IPS-NIHi7 (cell line): ENCODE data around the gene NMNAT2.
A peak's percentile ranks its signal among the peaks of the same experiment; 100 is the strongest.

Experiments
- DNase-seq: peaks from one replicate; pipeline ENCODE4 v3.0.0; 2012; ENCODE audit warnings: mixed read lengths; ENCODE audit errors: extremely low spot score

NMNAT2 gene

DNA sequence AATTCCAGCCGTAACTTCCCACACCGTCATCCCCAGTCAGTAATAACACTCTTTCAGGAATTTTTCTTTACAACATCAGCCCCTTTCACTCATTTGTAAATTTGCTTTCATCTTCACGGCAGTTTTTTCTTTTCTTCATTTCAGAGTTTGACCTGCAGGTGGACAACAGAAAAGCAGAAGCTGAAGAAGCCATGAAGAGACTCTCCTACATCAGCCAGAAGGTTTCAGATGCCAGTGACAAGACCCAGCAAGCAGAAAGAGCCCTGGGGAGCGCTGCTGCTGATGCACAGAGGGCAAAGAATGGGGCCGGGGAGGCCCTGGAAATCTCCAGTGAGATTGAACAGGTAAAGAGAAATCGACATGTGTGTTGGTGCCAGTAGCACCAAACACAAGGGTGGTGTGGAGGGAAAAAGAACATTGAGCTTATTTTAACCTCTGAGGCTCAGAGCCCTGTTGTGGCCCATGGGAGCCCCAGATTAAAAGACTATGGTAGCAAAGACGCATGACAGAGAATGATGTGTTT is 178.9 kb downstream of the NMNAT2 start:
- DNase-seq, result no peak

- no peak for DNase-seq
Measured at GRCh38 chr1:183238071-183238470, 180.1 kb downstream of the NMNAT2 start.

DNA sequence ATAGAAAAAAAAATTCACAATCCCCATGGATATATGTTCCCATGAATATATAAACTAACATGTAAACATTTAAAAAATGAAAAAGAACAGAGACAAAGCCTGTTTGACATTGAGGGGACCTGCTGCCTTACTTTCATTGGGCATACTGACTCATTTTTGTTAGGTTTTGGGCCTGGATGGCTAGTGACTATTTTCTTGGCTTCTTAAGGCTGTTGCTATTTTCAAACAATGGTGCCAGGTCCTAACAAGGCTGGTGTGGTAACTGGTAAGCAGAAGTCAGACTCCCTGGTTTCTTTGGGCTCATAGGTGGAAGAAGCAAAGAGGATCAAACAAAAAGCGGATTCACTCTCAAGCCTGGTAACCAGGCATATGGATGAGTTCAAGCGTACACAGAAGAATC is 181.1 kb downstream of the NMNAT2 start:
- no peak for DNase-seq

GRCh38 chr1:183236158-183236725 is 181.9 kb downstream of the NMNAT2 start:
- peak; percentile 48 for DNase-seq

DNA sequence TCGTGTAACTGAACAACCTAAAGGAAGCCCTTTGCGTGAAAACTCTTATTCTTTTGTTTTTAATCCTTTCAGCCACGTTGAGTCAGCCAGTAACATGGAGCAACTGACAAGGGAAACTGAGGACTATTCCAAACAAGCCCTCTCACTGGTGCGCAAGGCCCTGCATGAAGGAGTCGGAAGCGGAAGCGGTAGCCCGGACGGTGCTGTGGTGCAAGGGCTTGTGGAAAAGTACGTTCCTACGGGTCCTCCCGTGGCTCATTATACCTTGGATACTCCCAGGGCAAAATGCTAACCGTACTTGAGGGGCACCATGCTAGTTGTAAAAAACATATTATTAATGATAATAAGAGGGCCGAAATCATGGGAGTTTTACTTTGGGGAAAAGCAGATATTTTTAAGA is 182.7 kb downstream of the NMNAT2 start:
- DNase-seq, result no peak

DNA sequence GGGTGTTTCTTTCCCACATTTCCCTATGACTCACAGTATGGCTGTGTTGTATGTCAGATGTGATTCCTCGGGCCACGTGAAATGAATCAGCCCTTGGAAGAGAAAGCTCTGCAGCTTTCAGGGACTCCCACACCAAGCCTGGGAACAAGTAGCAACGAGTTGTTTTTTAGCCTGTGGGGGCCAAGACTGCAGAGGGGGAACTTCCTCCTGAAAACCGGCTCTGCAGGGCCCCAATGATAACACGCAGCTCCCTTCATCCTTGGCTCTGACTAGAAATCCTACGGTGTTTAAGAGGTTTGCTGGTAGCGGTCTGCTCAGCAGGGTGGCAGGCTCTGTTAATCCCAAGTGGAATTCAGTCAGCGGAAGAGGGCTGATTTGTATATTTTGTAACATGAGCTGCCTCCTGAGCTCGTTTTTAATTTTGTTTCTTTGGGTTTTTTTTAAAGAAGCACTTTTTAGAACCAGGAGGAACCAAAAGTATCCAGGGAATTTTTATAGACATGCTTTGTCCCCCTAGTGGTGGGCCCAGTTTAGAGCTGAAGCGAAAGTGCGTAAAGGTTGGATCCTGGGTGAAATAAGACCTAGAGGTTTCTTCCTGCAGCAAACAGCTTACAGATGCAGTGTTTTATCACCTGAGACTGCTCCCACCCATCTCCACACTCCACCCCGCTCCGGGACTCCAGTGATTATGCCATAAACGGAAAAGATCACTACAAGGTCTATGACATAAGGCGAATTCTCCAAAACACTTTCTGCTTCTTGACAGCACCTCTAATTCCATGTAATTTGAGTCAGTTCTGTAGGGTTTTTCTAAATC is 183.3 kb downstream of the NMNAT2 start:
- DNase-seq, result peak; percentile 84

DNA sequence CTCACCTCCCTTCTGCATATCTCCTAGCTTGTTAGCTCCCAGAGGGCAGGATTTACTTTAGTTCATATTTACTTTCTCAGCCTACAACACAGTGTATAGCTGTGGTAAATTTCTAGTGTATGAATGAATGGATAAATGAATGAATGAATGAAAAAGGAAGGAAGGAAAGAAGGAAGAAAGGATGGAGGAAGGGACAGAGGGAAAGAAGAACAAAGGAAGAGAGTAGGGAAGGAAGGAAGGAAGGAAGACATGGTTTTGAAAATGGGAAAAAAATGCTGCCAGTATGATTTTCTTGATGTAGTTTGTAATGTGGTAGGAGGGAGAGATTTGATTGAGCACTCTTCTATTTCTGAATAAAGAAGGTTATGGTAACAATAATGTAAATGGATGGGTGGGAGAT is 185.1 kb downstream of the NMNAT2 start:
- no peak for DNase-seq

DNA sequence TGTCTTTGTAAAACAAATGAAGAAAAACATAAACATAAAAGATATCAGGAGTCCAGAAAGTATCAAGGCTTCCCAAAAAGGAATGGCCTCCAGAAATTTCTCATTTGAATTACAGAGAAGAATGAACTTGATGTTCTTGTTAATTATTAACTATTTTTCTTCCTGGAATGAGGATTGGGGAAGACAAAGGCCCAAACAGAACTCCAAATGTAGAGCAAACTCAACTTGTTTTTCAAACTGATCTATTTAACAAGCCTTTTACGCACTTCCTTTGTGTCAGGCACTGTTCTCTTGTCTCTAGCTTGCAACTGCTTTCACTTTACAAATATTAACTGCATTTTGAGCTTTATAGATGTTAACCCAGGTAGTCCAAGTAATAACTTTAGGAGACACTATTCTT is 186.6 kb downstream of the NMNAT2 start:
- no peak for DNase-seq

- DNase-seq, result no peak
Measured at GRCh38 chr1:183230413-183230812, 187.8 kb downstream of the NMNAT2 start.

- DNase-seq, result no peak
Measured at GRCh38 chr1:183228347-183229220, 189.6 kb downstream of the NMNAT2 start.

GRCh38 chr1:183227422-183228346 is 190.5 kb downstream of the NMNAT2 start:
- DNase-seq, result peak; percentile 85

GRCh38 chr1:183226963-183227362 is 191.2 kb downstream of the NMNAT2 start:
- DNase-seq, result no peak

- DNase-seq, result no peak
Measured at GRCh38 chr1:183226361-183226760, 191.8 kb downstream of the NMNAT2 start.

DNA sequence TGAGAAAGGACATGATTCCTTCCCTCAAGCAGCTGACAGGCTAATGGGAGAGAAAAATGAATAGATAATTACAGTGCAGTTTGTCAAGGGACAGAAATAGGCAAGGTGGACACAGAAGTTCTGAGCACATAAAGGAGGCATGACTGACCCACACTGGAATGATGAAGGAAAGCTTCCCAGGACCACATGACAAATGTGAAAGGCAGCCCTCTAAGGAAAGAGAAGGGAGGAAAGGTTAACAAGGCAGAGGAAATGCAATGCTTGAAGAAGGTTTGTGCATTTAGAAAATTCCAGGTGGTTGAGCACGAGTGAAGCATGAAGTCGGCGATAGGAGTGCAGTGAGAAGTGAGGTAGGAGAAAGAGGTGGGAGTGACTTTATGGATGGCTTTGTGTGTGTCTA is 194.7 kb downstream of the NMNAT2 start:
- no peak for DNase-seq

GRCh38 chr1:183222909-183223308 is 195.3 kb downstream of the NMNAT2 start:
- no peak for DNase-seq

DNA sequence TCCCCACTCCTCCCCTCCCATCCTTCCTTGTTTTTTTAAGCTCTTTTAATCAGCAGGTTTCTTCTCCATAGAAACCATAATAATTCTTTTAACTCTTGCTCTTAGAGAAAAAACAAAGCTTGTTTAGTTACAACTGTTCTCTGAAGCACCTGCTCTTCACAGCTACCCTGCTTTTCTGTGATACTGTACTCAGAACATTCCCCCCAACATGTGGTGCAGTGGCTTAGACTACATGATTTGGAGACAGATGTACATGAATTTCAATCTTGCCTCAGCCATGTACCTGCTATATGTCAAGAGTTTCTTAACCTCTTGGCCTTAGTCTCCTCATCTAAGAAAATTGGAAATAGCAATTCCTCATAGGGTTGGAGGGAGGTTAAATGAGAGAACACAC is 198.6 kb downstream of the NMNAT2 start:
- DNase-seq, result no peak

- no peak for DNase-seq
Measured at GRCh38 chr1:183218971-183219615, 199.1 kb downstream of the NMNAT2 start.

GRCh38 chr1:183218027-183218618 is 200.1 kb downstream of the NMNAT2 start:
- DNase-seq, result no peak

DNA sequence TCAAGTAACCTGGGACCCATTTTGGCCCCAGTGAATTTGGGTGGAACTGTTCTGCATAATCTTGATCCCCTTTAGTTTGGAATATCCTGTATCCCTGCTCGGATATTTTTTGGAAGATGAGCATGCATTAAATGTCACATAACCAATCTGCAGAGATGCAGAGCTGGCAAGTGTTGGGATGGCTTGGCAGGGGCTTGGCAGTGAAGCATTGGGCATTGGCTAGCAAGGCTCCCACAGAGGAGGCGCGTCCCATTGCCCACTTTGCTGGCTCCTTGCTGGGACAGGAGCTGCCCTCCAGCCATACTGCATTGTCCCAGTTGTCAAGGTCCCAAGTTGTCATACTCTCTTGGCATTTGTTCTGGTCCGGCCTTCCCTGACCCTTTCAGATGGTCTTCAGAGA is 202.2 kb downstream of the NMNAT2 start:
- DNase-seq, result no peak

- DNase-seq, result no peak
Measured at GRCh38 chr1:183215076-183215720, 203.0 kb downstream of the NMNAT2 start.
